GM21528 (cell line): ENCODE data around the gene NIM1K.
A peak's percentile ranks its signal among the peaks of the same experiment; 100 is the strongest.
"Not testable (repeated sequence)": the region's sequence is repeated elsewhere in the genome, so short reads cannot be mapped to it uniquely, and the experiment has no call there.

Experiments
- ATAC-seq: cut with Tn5 transposase; IDR thresholded peaks from one replicate; pipeline ENCODE4 v1.9.1; 2021; ENCODE audit warnings: mild to moderate bottlenecking, moderate library complexity; ENCODE audit not compliant: unreplicated experiment, low FRiP score

The NIM1K gene

GRCh38 chr5:43183101-43183500 is 8.9 kb upstream of the NIM1K start:
- not testable (repeated sequence) for ATAC-seq

- ATAC-seq = no peak
Measured at GRCh38 chr5:43190755-43191603, 1.0 kb upstream of the NIM1K start.

GRCh38 chr5:43192558-43193180 is 644 bp downstream of the NIM1K start:
- peak; percentile 29 for ATAC-seq

GRCh38 chr5:43193181-43193893 is 1.3 kb downstream of the NIM1K start:
- no peak for ATAC-seq

GRCh38 chr5:43193894-43194265 is 1.9 kb downstream of the NIM1K start:
- no peak for ATAC-seq

GRCh38 chr5:43195670-43196265 is 3.7 kb downstream of the NIM1K start:
- no peak for ATAC-seq

GRCh38 chr5:43197535-43197934 is 5.5 kb downstream of the NIM1K start:
- no peak for ATAC-seq

GRCh38 chr5:43201442-43201841 is 9.4 kb downstream of the NIM1K start:
- not testable (repeated sequence) for ATAC-seq

- ATAC-seq = no peak
Measured at GRCh38 chr5:43202380-43202779, 10.4 kb downstream of the NIM1K start.

GRCh38 chr5:43203373-43203772 is 11.3 kb downstream of the NIM1K start:
- ATAC-seq = no peak

GRCh38 chr5:43204958-43205357 is 12.9 kb downstream of the NIM1K start:
- ATAC-seq = no peak

GRCh38 chr5:43207601-43208000 is 15.6 kb downstream of the NIM1K start:
- ATAC-seq = no peak

- ATAC-seq = no peak
Measured at GRCh38 chr5:43208658-43209057, 16.6 kb downstream of the NIM1K start.

GRCh38 chr5:43209060-43209459 is 17.0 kb downstream of the NIM1K start:
- ATAC-seq = no peak

- no peak for ATAC-seq
Measured at GRCh38 chr5:43209833-43210232, 17.8 kb downstream of the NIM1K start.

GRCh38 chr5:43210570-43210969 is 18.5 kb downstream of the NIM1K start:
- no peak for ATAC-seq

- ATAC-seq = no peak
Measured at GRCh38 chr5:43213951-43214350, 21.9 kb downstream of the NIM1K start.

- no peak for ATAC-seq
Measured at GRCh38 chr5:43215073-43215631, 23.1 kb downstream of the NIM1K start.

GRCh38 chr5:43216941-43217340 is 24.9 kb downstream of the NIM1K start:
- ATAC-seq = no peak

- ATAC-seq = no peak
Measured at GRCh38 chr5:43219120-43219519, 27.1 kb downstream of the NIM1K start.

GRCh38 chr5:43221502-43221901 is 29.5 kb downstream of the NIM1K start:
- no peak for ATAC-seq
